GM12891 (cell line): ENCODE measurements around the gene GATAD2B.

Source experiments
- POLR2A ChIP-seq: IDR thresholded peaks from 2 replicates; pipeline ENCODE4 v1.6.1; 2011; ENCODE audit warnings: low read depth, low read length, control low read depth
- POLR2AphosphoS5 ChIP-seq: IDR thresholded peaks from 2 replicates; pipeline ENCODE4 v1.6.1; 2011; ENCODE audit warnings: low read depth, low read length, control low read depth
- SPI1 ChIP-seq: IDR thresholded peaks from 2 replicates; pipeline ENCODE4 v1.6.1; 2011; ENCODE audit warnings: low read depth, low read length, control low read depth
- TAF1 ChIP-seq: IDR thresholded peaks from 2 replicates; pipeline ENCODE4 v1.6.1; 2011; ENCODE audit warnings: low read depth, low read length, control low read depth

DNA sequence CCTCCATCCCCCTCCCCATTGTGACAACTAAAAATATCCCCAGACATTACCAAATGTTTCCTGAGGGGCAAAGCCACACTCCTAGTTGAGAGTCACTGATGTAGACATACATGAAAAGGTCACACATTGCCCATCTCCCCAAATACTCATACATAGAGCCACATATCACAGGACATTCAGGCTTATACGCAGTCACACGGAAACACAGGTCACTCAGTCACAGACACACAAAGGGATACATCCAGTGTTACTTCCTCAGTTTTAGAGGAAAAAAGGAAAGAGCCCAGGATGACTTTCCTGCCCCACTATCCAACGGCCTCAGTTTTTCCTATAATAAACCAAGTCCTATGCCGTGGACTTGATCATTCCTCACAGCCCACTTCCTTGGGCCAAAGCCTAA is 38.6 kb upstream of the GATAD2B start:
- TF ChIP-seq POLR2AphosphoS5, result no peak
- TF ChIP-seq POLR2A, result no peak
- TF ChIP-seq TAF1, result no peak
- no peak for TF ChIP-seq SPI1
